Natural killer cell treated with Interleukin-12 subunit alpha and Interleukin-12 subunit beta and Interleukin-15 and Interleukin-18, amount 100 ng/mL, for 72 hours (primary cell): Measurements from ENCODE around the gene MEP1A. TPM values are rescaled to one million over a fixed set of nuclear protein-coding genes. Genes with fewer than 3 reads are reported as not detected.
"Not testable (repeated sequence)": the region's sequence is repeated elsewhere in the genome, so short reads cannot be mapped to it uniquely, and the experiment has no call there.

ENCODE experiments used
- ATAC-seq, 2 donors: fragments of 150-1000 bp; cut with Tn5 transposase in 1 of 2; sonication (Bioruptor Pico), chemical (Tn5 transposase) in 1 of 2; 2 replicates each; pipeline ENCODE4 v1.10.0; 2021
- DNase-seq: peaks from one replicate; pipeline ENCODE4 v3.0.0; 2022; ENCODE audit warnings: low spot score
- H3K27ac Mint-ChIP-seq, 2 donors: 1 replicate in 1 of 2; 2 replicates in 1 of 2; pipeline ENCODE4 v1.8.0; 2022; ENCODE audit warnings: mixed read lengths in 2 of 2, mild to moderate bottlenecking in 1 of 2, moderate library complexity in 1 of 2
- H3K27me3 Mint-ChIP-seq, 2 donors: 1 replicate in 1 of 2; 2 replicates in 1 of 2; pipeline ENCODE4 v1.8.0; 2022; ENCODE audit warnings: mixed read lengths in 2 of 2
- H3K36me3 Mint-ChIP-seq: one replicate; pipeline ENCODE4 v1.8.0; 2022; ENCODE audit warnings: mixed read lengths
- H3K4me1 Mint-ChIP-seq, 2 donors: 1 replicate in 1 of 2; 2 replicates in 1 of 2; pipeline ENCODE4 v1.8.0; 2022; ENCODE audit warnings: low read depth in 2 of 2, mixed read lengths in 2 of 2, mild to moderate bottlenecking in 1 of 2
- H3K4me3 Mint-ChIP-seq: one replicate; pipeline ENCODE4 v1.8.0; 2022; ENCODE audit warnings: mixed read lengths
- H3K9me3 Mint-ChIP-seq: 2 replicates; pipeline ENCODE4 v1.8.0; 2022; ENCODE audit warnings: mixed read lengths
- total RNA-seq, 2 donors: library from RNA; stranded (reverse); gene quantifications; one replicate each; pipeline ENCODE4 v1.2.3, GENCODE V29; 2022

Gene MEP1A, protein sequence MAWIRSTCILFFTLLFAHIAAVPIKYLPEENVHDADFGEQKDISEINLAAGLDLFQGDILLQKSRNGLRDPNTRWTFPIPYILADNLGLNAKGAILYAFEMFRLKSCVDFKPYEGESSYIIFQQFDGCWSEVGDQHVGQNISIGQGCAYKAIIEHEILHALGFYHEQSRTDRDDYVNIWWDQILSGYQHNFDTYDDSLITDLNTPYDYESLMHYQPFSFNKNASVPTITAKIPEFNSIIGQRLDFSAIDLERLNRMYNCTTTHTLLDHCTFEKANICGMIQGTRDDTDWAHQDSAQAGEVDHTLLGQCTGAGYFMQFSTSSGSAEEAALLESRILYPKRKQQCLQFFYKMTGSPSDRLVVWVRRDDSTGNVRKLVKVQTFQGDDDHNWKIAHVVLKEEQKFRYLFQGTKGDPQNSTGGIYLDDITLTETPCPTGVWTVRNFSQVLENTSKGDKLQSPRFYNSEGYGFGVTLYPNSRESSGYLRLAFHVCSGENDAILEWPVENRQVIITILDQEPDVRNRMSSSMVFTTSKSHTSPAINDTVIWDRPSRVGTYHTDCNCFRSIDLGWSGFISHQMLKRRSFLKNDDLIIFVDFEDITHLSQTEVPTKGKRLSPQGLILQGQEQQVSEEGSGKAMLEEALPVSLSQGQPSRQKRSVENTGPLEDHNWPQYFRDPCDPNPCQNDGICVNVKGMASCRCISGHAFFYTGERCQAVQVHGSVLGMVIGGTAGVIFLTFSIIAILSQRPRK
- not detected for total RNA-seq

DNA sequence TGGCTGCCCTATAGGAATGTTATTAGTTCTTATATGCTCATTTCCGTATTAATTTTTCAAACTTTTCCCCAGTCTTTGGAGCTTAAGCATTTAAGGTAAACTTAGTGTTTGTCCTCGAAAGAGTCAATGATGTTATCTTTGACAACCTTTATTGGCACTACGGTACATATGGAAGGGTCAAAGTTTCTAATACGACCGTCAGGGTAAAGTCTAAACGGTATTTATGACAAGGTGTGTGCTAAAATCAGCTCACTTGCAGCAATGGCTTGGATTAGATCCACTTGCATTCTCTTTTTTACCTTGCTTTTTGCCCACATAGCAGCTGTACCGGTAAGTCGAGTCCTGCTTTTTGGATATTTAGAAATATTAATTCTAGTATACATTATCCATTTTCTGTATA, at the start of gene MEP1A:
Gene MEP1A, plus strand, starts transcription at position 252 of the 400 bp plus-strand sequence. Its CDS starts 10 bp downstream, at position 262.
- Mint-ChIP-seq H3K27me3 (peaks cover 0 to 14% of the 10 kb centered on the region in 2 donors), H3K36me3 (no peaks in the 10 kb centered on the region), H3K27ac (no peak within 1 kb of the TSS), H3K4me3 (no peak within 1 kb of the TSS), H3K9me3 (no peaks in the 10 kb centered on the region), H3K4me1 (no peaks in the 10 kb centered on the region)
- ATAC-seq: no peak
- no peak for DNase-seq

DNA sequence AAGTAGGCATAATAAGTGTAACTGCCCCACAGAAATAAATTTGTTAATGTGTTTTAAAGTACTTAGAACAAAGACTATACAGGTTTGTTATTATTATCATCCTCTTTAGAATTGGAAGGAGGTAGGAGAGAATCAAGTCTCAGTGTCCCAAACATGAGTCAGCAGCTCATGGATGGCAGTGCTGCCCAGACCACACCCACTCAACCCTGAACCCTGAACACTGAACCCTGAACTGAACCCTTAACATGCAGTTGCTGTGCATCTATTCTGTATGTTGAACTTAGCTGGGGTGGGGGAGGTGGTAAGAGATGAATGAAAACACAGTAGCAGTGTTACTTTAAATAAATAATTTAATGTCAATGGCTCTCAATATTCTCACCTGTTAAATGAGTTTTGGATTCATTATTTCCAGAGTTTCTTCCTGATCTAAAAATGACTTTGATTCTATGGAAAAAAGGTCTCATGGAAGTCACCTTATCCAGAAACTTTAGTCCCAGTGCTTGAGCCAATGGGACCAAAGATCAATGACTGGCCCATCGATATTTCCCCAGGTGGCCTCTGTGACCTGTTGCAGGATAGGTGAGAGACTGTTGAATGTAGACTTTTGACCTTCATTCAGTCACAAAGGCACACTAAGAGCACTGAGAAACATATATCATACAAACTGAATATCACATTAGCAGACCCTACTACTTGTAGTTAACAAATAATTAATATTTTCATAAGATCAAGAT, 49.6 kb upstream of the MEP1A start:
- no peaks in the 10 kb centered on the region for H3K36me3 Mint-ChIP-seq
- ATAC-seq (no peak), DNase-seq (no peak)
- H3K27me3 Mint-ChIP-seq: peaks cover 17 to 32% of the 10 kb centered on the region in 2 donors
- H3K4me3 Mint-ChIP-seq: no peak overlapping the region
- peaks cover 6% of the 10 kb centered on the region for H3K9me3 Mint-ChIP-seq
- no peak overlapping the region for H3K27ac Mint-ChIP-seq
- no peaks in the 10 kb centered on the region for H3K4me1 Mint-ChIP-seq

DNA sequence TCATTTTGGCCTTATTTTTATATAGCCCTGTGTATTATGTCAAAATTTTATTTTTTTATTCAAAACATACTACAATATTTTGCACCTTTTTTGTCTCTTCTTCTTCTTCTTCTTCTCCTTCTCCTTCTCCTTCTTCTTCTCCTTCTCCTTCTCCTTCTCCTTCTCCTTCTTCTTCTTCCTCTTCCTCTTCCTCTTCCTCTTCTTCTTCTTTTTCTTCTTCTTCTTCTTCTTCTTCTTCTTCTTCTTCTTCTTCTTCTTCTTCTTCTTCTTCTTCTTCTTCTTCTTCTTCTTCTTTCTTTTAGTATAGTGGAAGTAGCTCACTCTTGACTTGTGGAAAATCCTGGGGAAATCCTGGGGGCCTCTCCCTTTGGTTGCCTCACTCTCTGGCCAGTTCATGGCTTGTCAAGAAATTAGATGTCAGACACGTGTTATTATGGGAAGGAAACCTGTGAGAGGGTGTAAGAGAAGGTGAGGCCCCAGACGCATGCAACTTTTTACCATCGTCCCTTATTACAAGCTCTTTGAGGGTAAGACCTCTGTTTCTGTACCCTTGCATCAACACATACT, 48.9 kb upstream of the MEP1A start:
- ATAC-seq, H3K27ac Mint-ChIP-seq, DNase-seq, H3K4me3 Mint-ChIP-seq, H3K4me1 Mint-ChIP-seq, H3K36me3 Mint-ChIP-seq, H3K9me3 Mint-ChIP-seq: not testable (repeated sequence)
- peaks cover 17 to 30% of the 10 kb centered on the region in 2 donors for H3K27me3 Mint-ChIP-seq

DNA sequence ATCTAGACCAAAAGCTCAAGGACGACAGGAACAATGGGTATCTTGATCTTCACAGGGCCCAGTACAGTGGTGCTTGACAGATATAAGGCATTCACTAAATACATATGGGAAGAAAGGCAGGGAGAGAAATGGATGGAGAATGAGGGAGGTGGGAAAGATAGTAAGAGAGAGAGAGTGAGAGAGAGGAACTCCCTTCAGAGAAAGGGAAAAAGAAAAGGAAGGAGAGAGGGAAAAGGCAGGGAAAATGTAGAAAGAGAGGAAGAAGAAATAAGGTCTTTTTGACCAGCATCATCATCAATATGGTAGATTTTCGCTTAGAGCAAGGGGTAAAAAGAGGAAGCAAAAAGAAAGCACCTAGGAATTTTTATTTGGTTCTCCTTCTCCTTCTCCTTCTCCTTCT, 47.2 kb upstream of the MEP1A start:
- Mint-ChIP-seq H3K4me1 (no peaks in the 10 kb centered on the region), H3K27me3 (peaks cover 17 to 30% of the 10 kb centered on the region in 2 donors), H3K9me3 (peaks cover 6% of the 10 kb centered on the region), H3K4me3 (no peak overlapping the region), H3K36me3 (no peaks in the 10 kb centered on the region), H3K27ac (no peak overlapping the region)
- no peak for DNase-seq
- ATAC-seq: no peak

DNA sequence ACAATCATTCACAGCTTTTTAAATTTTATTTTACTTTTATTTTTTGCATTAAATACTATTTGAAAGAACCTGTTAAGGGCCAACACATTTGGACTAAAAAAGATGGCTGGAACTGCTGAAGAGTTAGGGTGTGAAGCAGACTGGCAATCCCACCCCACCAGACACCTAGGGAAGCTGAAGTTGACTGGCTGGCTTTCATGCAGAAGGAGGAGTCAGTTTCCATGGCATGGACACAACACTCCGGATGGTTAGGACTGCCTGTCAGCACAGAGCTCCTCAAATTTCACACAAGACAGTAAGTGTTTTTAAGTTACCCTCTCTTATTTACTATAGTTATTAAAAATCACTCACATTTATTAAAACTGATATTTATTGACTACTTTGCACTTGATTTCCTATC, 46.5 kb upstream of the MEP1A start, which contains the start of gene ANKRD66:
Gene ANKRD66, plus strand, starts transcription at position 238 of the 400 bp plus-strand sequence. CDS start 5,016 bp downstream, outside the sequence.
- no peaks in the 10 kb centered on the region for H3K4me1 Mint-ChIP-seq
- ATAC-seq (no peak), DNase-seq (no peak)
- peaks cover 6% of the 10 kb centered on the region for H3K9me3 Mint-ChIP-seq
- no peak within 1 kb of the TSS for H3K4me3 Mint-ChIP-seq
- H3K36me3 Mint-ChIP-seq: no peaks in the 10 kb centered on the region
- no peak within 1 kb of the TSS for H3K27ac Mint-ChIP-seq
- H3K27me3 Mint-ChIP-seq: peaks cover 17 to 30% of the 10 kb centered on the region in 2 donors

DNA sequence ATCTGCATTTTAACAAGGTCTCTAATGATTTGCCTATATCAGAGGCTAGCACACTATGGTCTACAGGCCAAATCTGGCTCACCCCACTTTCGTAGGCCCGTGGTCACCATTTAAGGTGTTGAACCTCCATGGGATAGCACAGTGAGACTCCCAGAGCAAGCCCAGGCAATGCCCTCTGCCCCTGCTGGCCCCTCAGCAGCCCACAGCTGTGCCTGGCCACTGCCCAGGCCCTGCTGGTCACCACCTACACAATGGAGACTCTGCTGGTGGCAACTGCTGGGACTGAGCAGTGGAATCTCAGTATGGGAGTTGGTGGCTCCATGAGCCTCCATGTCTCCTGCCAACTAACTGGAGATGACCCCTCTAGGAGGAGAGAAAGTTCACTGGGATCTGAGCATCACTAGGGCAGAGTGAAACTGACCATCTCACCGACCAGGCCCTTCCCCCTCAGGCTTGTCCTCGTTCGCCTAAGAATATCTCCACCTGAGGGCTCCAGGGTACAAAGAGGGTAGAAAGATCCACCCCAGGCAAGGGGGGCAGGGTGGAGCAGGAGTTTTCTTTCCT, 44.2 kb upstream of the MEP1A start:
- Mint-ChIP-seq H3K4me1 (no peaks in the 10 kb centered on the region), H3K27ac (no peak overlapping the region), H3K27me3 (peaks cover 17 to 30% of the 10 kb centered on the region in 2 donors), H3K9me3 (peaks cover 6% of the 10 kb centered on the region), H3K36me3 (no peaks in the 10 kb centered on the region), H3K4me3 (no peak overlapping the region)
- ATAC-seq: no peak
- DNase-seq: no peak

- Mint-ChIP-seq H3K4me3 (no peak overlapping the region), H3K27ac (no peak overlapping the region), H3K4me1 (no peaks in the 10 kb centered on the region), H3K9me3 (peaks cover 6% of the 10 kb centered on the region), H3K36me3 (no peaks in the 10 kb centered on the region), H3K27me3 (peaks cover 14 to 23% of the 10 kb centered on the region in 2 donors)
- DNase-seq: no peak
- ATAC-seq: no peak
Measured at GRCh38 chr6:46749731-46750130, 43.5 kb upstream of the MEP1A start.

- Mint-ChIP-seq H3K36me3 (no peaks in the 10 kb centered on the region), H3K27ac (no peak overlapping the region), H3K27me3 (peaks cover 0 to 6% of the 10 kb centered on the region in 2 donors), H3K4me3 (no peak overlapping the region), H3K9me3 (no peaks in the 10 kb centered on the region), H3K4me1 (no peaks in the 10 kb centered on the region)
- ATAC-seq (no peak), DNase-seq (no peak)
Measured at GRCh38 chr6:46751658-46752057, 41.5 kb upstream of the MEP1A start.

GRCh38 chr6:46755865-46756264, 37.3 kb upstream of the MEP1A start:
- no peaks in the 10 kb centered on the region for H3K4me1 Mint-ChIP-seq
- no peaks in the 10 kb centered on the region for H3K9me3 Mint-ChIP-seq
- no peak overlapping the region for H3K4me3 Mint-ChIP-seq
- no peak overlapping the region for H3K27ac Mint-ChIP-seq
- peaks cover 0 to 8% of the 10 kb centered on the region in 2 donors for H3K27me3 Mint-ChIP-seq
- ATAC-seq (no peak), DNase-seq (no peak)
- H3K36me3 Mint-ChIP-seq: no peaks in the 10 kb centered on the region

DNA sequence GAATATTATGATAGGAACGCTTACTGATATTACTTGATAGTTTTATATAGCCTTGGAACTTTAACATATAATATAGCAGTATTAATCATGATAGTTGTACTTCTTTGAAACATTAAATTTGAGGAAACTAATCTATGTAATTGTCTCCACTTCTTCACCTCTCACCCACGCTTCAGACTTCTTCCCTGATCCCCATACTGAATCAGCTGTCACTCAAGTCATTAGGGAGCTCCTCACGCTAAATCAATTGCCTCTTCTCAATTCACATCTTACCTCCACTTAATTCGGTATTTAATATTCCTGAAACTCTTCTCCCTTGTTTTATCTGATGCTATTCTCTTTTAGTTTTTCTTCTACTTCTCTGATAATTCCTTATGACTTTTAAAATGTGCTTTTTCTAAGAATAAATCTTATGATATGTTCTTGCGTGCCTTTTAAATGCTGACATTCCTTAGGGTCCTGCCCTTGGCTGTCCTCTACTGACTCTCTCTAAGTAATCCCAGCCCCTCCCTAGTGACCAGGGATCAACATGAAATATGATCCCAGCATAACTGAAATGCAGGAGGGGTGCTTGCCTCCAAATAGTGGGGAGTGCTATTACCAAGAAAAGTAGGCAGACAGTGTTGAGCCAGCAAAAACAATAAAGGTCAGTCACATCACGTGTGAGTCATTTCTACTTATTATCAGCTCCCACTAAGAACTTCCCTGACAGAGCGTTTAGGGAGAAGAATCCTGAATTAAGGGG, 36.5 kb upstream of the MEP1A start:
- no peaks in the 10 kb centered on the region for H3K36me3 Mint-ChIP-seq
- H3K9me3 Mint-ChIP-seq: no peaks in the 10 kb centered on the region
- no peak for DNase-seq
- peaks cover 0 to 8% of the 10 kb centered on the region in 2 donors for H3K27me3 Mint-ChIP-seq
- H3K4me1 Mint-ChIP-seq: no peaks in the 10 kb centered on the region
- no peak overlapping the region for H3K27ac Mint-ChIP-seq
- no peak overlapping the region for H3K4me3 Mint-ChIP-seq
- ATAC-seq: no peak

GRCh38 chr6:46757214-46757596, 36.0 kb upstream of the MEP1A start:
- no peak overlapping the region for H3K27ac Mint-ChIP-seq
- H3K36me3 Mint-ChIP-seq: no peaks in the 10 kb centered on the region
- H3K27me3 Mint-ChIP-seq: peaks cover 0 to 8% of the 10 kb centered on the region in 2 donors
- H3K4me1 Mint-ChIP-seq: no peaks in the 10 kb centered on the region
- H3K9me3 Mint-ChIP-seq: no peaks in the 10 kb centered on the region
- no peak for DNase-seq
- no peak overlapping the region for H3K4me3 Mint-ChIP-seq
- ATAC-seq: peak; percentile 15 to 33

DNA sequence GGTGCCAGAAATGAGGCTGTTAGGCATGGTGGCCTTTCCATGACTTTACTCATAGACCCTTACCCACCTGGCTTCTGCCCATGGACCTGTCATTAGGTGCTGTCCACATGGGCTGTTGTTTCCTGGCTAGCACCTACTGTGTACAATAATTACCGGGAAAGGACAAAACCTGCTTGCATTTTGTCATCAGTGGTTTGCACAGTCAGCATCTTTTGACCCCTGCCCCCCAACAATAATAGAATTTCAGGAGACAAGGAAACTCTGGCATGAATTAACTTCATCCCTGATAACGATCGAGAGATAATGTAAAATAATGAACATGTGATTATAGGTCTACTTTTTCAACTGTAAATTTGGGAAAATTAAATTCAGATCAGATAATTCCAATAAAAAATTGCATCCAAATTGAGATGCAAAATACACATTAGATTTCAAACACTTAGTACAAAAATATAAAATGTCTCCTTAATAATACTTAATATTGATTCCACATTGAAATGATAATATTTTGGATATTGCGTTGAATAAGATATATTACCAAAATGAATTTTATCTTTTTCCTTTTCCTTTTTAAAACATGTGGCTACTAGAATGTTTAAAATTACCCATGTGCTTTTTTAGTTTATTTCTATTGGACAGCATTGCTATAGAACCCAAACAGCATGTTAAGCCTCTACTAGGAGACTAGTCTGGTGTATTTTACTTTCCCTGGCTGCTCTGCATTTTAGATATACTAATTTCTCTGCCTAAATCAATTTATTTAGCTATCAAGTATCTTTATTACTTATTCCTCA, 34.0 kb upstream of the MEP1A start:
- H3K36me3 Mint-ChIP-seq: no peaks in the 10 kb centered on the region
- DNase-seq (no peak), ATAC-seq (no peak)
- H3K9me3 Mint-ChIP-seq: no peaks in the 10 kb centered on the region
- H3K4me1 Mint-ChIP-seq: no peaks in the 10 kb centered on the region
- H3K27me3 Mint-ChIP-seq: peaks cover 0 to 19% of the 10 kb centered on the region in 2 donors
- no peak overlapping the region for H3K27ac Mint-ChIP-seq
- H3K4me3 Mint-ChIP-seq: no peak overlapping the region
